NCI-H1092 treated with DMSO at 0.1 percent for 48 hours (cell line): ENCODE results near the gene ZNF407.

Source experiments
- DNase-seq: peaks from one replicate; lab custom pipeline; 2025; lab: John Stamatoyannopoulos, UW

ZNF407 gene

GRCh38 chr18:74579496-74580065 is 18.1 kb upstream of the ZNF407 start:
- DNase-seq: peak; percentile 6

GRCh38 chr18:74582642-74583041 is 15.0 kb upstream of the ZNF407 start:
- no peak for DNase-seq

- DNase-seq: no peak
Observed at GRCh38 chr18:74587441-74587840, 10.2 kb upstream of the ZNF407 start.

DNA sequence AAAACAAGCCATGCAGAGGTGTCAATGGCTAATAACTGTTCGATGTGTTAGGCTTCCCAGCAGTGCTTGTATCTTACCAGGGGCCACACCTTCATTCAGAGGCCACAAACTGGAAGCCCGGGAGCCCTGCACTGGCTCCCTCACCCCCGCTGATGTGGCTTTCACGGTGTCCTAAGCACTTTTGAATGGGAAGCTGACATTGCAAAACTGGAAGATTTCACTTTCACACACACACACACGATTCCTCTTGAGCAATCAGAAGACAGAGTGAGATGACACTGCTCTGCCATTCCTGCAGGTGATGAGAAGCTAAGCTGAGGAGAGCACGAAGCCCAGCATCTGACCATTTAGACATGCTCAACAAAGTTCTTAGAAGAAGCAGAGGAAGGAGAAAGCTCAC is 8.6 kb upstream of the ZNF407 start:
- DNase-seq: no peak

DNA sequence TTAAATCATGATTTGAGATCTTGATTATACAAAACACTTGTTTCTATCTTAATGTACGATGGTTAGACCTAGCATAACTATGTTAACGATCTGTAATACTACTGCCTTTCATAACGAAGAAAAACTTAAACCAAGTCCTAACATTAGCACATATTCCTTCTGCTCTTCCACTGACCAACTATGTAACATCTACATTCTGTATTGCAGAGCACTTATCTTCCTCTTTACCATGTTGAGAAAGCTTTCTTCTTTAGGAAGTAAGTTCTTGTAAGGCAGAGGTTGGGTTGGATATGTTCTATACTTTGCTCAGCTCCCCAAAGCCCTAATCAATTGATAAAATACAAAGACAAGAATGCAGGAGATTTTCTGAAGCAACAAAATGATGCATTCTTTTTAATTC is 7.9 kb upstream of the ZNF407 start:
- DNase-seq: no peak

GRCh38 chr18:74590671-74591070 is 7.0 kb upstream of the ZNF407 start:
- no peak for DNase-seq

- DNase-seq: no peak
Observed at GRCh38 chr18:74595431-74595830, 2.2 kb upstream of the ZNF407 start.

DNA sequence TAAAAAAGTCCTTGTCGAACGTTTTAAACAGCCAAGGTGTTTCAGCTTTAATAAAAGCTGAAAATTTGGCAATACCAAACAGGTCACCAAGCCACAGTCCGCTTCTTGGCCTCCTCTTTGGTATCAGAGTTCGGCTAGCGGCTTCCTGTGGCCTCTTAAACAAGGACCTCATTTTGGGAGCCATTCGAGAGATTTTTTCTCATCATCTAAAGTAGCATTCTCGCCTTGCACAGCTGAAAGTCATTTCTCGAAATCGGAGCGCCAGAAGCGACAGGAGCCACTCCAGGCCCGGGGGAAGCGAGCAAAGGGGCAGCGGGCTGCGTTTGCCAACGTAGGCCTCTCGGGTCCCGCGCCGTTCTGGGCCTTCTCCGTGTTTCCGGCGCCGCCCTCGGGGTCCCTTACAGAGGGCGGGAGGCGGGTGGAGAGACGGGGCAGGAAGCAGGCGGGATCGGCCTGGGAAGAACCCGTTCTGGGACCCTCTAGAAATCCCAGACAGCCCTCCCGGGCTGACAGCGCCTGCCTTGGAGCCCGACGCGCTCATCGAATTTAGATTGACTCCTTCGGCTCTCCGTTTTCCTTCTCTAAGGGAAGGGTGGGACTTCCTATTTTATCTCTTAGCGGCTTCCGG is 522 bp upstream of the ZNF407 start:
- DNase-seq: peak; percentile 86

- peak; percentile 73 for DNase-seq
Observed at GRCh38 chr18:74598350-74599001, 806 bp downstream of the ZNF407 start.

- DNase-seq: no peak
Observed at GRCh38 chr18:74604361-74604760, 6.7 kb downstream of the ZNF407 start.

DNA sequence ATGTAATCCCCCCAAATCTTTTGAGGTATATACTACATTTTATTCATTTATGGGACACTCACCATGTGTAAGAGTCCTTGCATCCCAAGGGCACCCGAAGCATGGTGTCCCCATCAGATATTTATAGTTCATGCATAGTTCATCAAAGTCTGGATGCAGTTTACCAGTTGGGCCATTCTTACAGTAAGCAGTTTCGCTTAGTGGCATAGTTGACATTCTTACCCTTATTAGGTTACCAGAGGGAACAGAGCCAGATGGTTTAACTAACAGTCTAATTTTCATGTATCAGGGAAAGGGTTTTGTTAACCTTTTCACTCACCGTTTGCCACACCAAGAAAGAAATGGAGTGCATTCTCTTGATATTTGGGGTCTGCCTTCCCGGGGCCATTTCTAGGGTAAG is 7.1 kb downstream of the ZNF407 start:
- no peak for DNase-seq

GRCh38 chr18:74608681-74609080 is 11.0 kb downstream of the ZNF407 start:
- DNase-seq: no peak

DNA sequence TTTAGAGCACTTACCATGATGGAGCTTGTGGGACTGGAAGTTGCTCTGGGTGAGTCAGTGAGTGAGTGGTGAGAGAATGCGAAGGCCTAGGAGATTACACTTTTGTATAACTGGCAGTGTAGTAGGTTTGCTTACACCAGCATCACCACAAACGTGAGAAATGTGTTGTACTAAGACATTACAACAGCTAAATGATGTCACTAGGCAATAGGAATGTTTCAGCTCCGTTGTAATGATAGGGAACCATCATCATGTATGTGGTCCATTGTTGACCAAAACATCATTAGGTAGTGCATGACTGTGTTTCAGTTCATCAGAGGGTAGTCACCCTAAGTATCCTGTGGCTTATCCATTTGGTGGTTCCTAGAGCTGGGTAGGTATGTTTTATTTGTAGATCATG is 11.9 kb downstream of the ZNF407 start:
- DNase-seq: no peak

- DNase-seq: no peak
Observed at GRCh38 chr18:74610051-74610615, 12.5 kb downstream of the ZNF407 start.

GRCh38 chr18:74610860-74611259 is 13.2 kb downstream of the ZNF407 start:
- no peak for DNase-seq

GRCh38 chr18:74611765-74612164 is 14.1 kb downstream of the ZNF407 start:
- DNase-seq: no peak

- peak; percentile 33 for DNase-seq
Observed at GRCh38 chr18:74613381-74613780, 15.7 kb downstream of the ZNF407 start.

- no peak for DNase-seq
Observed at GRCh38 chr18:74616494-74616893, 18.8 kb downstream of the ZNF407 start.

GRCh38 chr18:74617486-74617885 is 19.8 kb downstream of the ZNF407 start:
- no peak for DNase-seq

DNA sequence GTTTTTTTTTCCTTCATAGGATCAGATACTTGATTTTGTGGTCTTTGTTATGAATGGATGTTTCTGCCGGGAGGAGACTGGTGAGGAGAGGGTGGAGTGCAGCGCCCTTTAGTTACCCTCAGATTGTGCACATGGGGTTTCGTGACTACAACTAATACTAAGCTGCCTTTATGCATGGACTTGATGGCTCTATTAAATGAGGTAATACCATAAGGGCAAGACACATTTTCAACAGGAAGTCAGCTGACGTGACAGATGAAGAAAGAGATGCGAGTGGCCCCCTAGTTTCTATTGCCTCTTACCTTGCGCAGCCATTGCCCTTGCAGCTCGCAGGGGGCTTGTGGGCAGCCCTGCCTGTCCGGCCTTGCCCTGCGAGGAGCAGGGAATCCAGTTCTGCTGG is 24.4 kb downstream of the ZNF407 start:
- no peak for DNase-seq

- DNase-seq: no peak
Observed at GRCh38 chr18:74623047-74623816, 25.6 kb downstream of the ZNF407 start.

GRCh38 chr18:74624466-74624865 is 26.8 kb downstream of the ZNF407 start:
- no peak for DNase-seq

DNA sequence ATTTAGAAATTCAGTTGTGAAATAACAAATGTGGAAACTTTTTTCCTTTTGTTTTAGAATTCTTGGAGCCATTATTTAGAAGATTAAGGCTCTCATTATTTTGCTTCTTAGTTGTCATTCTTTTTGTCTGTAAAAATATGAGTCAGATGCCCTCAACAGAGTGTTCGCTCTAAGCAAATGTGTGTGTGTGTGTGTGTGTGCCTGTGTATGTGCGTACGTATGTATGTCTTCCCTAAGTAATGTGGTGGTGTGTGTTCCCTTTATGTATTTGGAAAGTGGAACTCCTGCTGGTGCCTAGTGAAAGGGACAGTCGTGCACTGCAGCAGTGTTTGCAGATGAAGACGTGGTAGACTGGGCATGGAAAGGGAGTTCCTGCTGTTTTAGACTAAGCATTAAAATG is 27.5 kb downstream of the ZNF407 start:
- DNase-seq: no peak
